NCI-H524 treated with DMSO at 0.1 percent for 48 hours (cell line): ENCODE data around the gene APOBEC3H.

Experiments
- DNase-seq: peaks from one replicate; lab custom pipeline; 2025; lab: John Stamatoyannopoulos, UW

The APOBEC3H gene

GRCh38 chr22:39110631-39111561 lies 13.9 kb downstream of the APOBEC3H start:
- DNase-seq, result no peak

GRCh38 chr22:39114112-39114511 lies 17.1 kb downstream of the APOBEC3H start:
- peak; percentile 39 for DNase-seq

- no peak for DNase-seq
These were observed 18.5 kb downstream of the APOBEC3H start for GRCh38 chr22:39115570-39115969.

GRCh38 chr22:39115977-39116621 lies 19.1 kb downstream of the APOBEC3H start:
- DNase-seq, result no peak

- no peak for DNase-seq
These were observed 20.6 kb downstream of the APOBEC3H start for GRCh38 chr22:39117585-39118191.

GRCh38 chr22:39120983-39121382 lies 23.9 kb downstream of the APOBEC3H start:
- no peak for DNase-seq

- no peak for DNase-seq
These were observed 25.9 kb downstream of the APOBEC3H start for GRCh38 chr22:39122772-39123470.

GRCh38 chr22:39123751-39124581 lies 26.9 kb downstream of the APOBEC3H start:
- no peak for DNase-seq

- no peak for DNase-seq
These were observed 28.6 kb downstream of the APOBEC3H start for GRCh38 chr22:39125622-39126021.

GRCh38 chr22:39128508-39128907 lies 31.5 kb downstream of the APOBEC3H start:
- no peak for DNase-seq

- DNase-seq, result no peak
These were observed 32.0 kb downstream of the APOBEC3H start for GRCh38 chr22:39129081-39129480.

- no peak for DNase-seq
These were observed 32.7 kb downstream of the APOBEC3H start for GRCh38 chr22:39129746-39130145.

GRCh38 chr22:39130152-39130704 lies 33.2 kb downstream of the APOBEC3H start:
- DNase-seq, result no peak

- DNase-seq, result no peak
These were observed 34.1 kb downstream of the APOBEC3H start for GRCh38 chr22:39130892-39131855.

- no peak for DNase-seq
These were observed 35.2 kb downstream of the APOBEC3H start for GRCh38 chr22:39132281-39132680.

GRCh38 chr22:39132871-39133524 lies 36.0 kb downstream of the APOBEC3H start:
- no peak for DNase-seq

- no peak for DNase-seq
These were observed 36.8 kb downstream of the APOBEC3H start for GRCh38 chr22:39133871-39134270.

GRCh38 chr22:39134366-39135091 lies 37.5 kb downstream of the APOBEC3H start:
- no peak for DNase-seq
